Stimulated activated CD8-positive, alpha-beta memory T cell treated with anti-CD3 and anti-CD28 coated beads, Interleukin-2, amount 100 ng/mL, for 1 hour (primary cell): ENCODE data around the gene PSMC5.
"Not testable (repeated sequence)": the region's sequence is repeated elsewhere in the genome, so short reads cannot be mapped to it uniquely, and the experiment has no call there.

ENCODE experiments used
- DNase-seq, 2 donors: peaks; one replicate each; pipeline ENCODE4 v3.0.0-alpha.2; 2020; ENCODE audit warnings: low read depth in 2 of 2

The PSMC5 gene

DNA sequence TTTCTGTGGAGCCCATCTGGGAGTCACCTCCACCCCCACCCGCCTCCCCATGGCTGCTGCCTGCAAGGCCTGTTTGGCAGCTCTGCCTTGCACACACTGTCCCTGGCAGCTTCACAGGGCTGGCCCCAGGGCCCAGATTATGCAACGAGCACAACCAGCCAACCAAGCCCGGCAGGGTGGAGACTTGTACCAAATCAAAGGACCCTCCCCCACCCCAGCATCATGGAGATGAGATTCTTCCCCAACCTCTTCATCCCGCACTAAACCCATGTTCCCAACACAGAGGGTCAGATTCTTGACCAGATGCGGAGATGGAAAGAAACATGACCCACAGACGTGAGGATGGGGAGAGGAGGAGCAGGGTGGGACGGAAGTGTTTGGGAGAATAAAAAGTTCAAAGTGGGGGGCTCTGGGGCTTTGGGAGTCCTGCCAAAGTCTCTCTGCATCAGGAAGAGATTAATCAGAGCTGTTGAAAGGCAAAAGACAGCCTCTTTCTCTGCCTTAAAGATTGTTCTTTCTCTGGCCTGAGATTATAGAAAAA, 11.5 kb downstream of the PSMC5 start:
- no peak for DNase-seq

DNA sequence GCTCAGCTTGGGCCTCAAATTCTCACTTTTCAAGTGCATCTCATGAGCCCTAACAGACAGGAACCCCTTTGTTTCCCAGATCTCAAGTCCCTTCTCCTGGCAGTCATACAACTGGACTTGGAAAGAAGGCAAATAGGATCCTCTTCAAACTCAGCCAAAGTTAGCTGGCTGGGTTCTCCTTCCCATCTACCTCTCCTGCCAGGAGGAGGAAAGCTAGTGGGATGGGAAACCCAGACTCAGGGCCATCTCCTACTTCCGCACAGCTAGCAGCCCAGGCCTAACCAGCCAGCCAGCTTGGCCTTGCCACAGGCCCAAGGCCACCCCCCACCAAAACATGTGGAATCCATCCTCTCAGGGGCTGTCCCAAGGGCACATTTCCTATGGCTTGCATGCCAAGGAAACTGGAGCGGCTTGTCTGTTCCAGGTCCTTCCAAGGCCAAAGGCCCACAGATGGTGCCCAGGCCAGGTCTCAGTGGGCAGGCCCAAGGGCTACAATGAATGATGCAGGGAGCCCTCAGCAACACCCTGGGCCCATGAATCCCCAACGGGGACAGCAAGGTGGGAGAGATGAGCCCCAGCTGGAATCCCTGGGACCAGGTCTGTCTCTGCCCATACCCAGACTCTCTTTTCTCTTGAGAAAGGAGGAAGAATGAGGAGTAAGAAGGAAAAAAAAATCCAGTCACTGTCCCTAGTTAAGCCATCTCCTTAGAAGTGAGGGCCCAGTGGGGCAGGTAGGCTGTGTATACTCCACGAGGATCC, 13.5 kb downstream of the PSMC5 start:
- no peak for DNase-seq

DNA sequence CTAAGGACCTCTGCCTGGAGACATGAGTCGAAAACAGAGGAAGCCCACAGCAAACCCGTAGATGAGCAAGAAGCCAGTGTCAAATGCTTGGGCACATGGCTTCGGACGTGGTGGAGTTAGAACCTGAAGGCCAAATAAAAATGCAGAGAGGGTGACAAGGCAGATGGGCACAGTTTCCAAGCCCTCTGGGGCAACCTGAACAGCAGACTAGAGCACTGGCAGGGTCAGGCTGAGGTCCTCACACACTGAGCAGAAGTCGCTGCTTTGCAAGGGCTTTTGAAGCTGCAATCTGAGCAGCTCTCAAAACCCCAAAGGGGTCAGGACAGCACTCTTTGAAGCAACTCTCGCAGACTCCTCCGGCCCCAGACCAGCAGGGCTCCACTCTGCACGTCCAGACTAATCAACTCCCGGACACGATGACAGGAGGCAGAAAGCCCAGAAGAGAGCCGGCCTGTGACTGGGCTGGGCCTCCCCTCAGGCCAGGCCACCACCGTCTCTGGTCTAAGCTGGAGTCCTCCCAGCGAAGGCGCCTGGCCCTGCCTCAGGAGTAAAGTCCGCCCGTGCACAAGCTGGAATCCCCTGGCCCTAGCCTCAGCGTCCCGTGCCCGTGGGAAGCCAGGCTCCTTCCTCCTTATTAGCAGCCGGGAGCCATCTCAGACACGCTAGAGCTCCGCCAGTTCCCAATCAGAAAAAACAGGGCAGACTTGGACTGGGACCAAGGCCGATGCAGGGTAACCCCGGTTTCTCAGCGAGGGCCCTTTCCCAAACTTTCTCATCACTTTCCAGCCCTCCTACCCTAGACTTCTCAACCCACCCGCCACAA, 14.3 kb downstream of the PSMC5 start:
- no peak for DNase-seq

DNA sequence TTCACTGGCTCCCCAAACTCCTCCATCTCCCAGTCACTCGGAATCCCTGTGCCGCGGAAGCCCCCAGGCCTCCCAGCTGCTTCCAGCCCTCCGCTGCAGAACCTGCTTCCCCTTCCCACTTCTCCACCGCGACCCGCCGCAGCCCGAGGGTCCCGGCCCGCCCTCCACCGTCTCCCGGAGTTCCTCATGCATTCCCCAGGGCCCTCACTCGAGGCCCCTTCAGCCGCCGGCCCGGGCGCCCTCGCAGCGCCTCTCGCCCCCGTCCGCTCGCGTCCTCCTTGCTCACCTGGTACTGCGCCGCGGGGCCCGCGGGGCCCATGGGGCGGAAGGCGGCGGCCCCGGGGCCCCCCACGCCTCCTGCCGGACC, 14.9 kb downstream of the PSMC5 start:
- DNase-seq, result no peak

DNA sequence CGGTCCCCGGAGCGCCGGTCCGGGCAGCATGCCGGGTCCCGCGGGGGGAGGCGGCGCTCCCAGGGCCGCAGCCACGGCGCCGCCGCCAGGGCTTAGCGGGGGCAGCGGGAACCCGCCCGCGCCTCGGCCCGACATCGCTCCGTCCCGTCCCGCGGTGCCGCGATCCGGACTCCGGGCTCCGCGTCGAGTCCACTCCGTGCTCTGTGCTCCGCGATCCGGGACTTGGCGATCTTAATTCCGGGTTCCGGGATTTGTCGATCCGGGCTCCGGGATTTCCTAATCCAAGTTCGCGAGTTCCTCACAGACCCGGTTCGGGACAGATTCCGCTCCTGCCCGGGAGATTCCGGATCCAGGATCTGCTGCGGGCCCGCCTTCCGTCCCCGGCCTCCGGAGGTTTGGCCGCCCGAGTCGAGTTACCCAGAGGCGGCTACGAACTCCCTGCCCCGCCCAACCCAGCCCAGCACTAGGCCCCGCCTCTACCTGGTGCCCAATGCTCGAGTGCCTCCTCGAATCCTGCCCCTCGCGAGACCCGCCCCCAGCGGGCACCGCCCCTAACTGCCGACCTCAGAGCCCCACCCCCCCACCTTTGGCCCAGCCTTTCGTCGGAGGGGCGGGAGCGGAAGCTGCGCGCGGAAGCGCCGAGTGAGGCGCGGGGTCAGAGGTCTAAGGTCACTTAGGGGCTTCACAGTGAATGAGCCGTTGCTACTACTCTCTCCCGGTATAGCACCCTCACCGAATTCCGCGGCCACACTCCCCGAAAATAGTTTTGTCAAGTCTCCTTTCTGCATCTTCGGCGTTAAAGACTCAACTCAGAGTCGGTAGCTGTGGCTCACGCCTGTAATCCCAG, 15.5 kb downstream of the PSMC5 start, which contains the start of gene SMARCD2:
Gene SMARCD2, minus strand, starts transcription at position 146 of the 847 bp plus-strand sequence. Its CDS starts 11 bp downstream, at position 135.
- peak; percentile 98 for DNase-seq

DNA sequence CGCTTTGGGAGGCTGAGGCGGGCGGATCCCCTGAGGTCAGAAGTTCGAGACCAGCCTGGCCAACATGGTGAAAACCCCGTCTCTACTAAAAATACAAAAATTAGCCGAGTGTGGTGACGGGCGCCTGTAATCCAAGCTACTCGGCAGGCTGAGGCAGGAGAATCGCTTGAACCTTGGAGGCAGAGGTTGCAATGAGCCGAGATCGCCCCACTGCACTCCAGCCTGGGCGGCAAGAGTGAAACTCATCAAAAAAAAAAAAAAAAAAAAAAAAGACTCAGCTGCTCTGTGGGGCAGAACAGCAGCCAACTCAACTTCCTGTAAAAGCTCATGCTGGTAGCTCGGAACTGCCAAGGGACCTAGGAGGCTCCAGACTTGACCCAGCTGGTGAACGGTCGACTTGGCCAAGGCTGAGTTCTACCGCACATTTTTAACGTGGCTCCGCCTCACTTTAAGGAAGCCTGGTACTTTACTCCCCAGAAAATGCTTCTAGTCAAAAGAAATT, 16.2 kb downstream of the PSMC5 start:
- DNase-seq, result not testable (repeated sequence)

DNA sequence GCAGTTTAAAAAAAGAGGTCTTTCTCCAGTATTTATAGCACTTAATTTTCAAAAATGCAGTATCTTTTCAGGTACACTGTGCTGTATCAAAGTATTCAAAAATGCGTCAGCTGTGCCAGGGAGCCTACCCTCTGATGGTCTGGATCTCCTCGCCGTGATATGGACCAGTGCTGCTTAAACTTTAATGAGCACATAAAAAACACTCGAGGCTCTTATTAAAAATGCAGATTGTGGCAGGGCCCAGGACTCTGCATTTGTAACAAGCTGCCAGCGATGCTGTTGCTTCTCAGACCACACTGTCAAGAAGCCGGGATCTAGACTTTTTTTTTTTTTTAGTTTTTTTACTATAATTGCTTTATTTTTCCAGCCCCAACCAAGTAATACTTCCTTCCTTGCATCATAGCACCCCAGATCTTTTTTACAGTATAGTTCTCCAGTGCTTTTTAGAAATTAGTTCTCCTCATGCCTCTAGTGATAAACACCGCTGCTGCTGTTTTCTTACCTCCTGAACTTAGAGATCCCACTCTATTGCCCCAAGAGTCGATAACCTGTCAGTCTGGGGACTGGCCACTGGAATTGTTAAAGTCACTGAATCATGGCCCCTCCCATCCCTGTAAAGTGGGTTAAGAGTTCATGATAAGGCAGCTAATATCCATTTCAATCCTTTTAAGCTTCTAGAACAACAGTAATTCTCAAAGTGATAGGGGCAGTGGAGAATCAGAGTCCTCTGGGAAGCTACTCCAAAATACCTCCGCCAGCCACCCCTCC, 16.9 kb downstream of the PSMC5 start:
- DNase-seq, result no peak

DNA sequence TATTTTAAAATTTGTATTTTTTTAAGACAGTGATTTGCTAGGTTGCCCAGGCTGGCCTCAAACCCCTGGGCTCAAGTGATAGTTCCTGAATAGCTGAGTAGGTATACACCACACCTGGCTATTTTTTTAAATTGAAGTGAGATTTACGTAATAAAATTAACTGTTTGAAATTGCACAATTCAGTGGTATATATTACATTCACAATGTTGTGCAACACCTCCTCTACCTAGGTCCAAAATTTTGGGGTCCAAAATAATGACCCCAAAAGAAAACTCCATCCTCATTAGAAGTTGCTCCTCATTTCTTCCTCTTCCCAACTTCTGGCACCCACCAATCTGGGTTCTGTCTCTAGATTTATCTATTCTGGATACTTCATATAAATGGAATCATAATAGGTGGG, 18.3 kb downstream of the PSMC5 start:
- DNase-seq, result no peak

DNA sequence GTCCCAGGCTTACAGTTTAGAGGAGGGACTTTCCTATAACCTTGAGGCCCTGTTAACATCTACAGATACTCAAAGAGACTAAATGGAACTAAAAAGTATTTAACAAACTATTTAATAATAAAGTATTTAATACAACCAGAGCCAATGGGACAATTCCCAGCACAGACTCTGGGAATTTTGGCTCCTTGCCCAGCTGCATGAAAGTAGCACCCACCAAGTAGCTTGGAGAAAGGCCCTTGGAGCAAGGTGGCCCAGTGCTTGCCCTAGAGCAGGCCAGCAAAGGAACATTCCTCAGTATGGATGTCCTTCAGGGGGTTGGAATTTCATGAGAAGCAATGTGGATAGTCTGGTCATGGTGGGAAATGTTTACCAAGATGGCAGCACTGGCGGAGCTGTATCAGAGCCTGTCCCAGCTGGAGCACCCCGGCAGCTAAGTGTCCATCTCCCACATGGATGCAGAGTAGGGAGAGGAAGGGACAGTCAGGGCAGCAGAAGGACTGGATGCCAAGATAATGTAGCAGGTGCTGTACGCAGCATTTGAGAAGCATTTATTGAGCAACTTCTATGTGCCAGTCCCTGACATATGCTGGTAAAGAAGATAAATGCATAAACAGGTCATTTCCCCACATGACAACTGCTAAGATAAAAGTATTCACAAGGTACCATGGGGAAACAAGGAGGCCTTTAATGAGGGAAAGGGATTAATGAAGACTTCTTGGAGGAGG, 20.5 kb downstream of the PSMC5 start:
- no peak for DNase-seq

DNA sequence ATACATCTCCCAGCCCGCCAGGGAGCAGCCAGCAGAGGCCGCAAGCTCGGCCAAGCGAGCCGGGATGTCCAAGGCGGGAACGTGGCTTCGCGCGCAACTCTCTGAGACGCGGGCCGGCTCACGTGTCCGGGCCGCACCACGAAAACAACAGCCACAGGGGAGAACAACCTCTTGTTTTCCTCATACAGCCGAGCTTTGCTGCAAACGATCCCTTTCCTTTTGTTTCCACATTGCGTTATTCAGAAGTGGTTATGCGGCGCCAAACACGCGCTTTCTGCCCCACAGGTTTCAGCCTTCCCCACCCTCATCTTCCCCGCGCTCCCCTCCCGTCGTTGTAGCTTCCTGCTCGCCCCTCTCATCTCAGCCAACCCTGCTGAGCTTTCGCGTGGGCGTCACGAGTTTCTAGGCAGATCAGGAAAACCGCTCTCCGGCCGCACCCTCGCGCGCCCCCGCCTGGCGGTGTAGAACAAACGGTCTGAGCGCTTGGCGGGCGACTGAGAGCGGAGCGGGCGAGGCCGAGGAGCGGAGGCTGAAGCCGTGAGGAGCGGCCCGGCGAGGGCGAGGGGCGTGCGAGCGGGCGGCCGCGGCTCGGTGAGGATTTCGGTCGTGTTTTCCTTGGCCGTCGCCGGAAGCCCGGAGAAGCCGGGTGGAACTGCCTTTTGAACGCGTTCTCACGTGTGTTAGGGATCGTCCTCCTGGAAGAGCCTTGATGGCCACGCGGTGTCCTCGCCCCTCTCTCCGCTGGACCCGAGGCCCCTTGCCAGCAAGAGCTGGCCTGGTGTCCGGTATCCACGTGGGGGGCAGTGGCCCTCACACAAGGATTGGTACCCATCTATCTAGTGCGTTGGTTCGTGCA, 21.8 kb downstream of the PSMC5 start:
- DNase-seq, result peak; percentile 90 to 91

DNA sequence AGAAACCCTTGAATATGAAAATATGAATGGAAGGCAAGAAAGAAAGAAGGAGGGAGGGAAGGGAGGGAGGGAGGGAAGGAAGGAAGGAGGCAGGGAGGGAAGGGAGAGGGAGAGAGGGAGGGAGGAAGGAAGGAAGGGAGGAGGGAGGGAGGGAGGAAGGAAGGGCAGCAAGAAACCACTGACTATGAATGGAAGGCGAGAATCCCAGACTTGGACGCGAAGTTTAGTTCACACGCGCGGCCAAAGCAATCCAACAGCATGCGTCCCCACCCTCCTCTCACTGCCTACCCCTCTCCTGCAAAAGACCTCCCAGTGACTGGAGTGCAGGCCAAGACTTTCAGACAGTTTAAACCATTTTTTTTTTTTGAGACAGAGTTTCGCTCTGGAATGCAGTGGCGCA, 23.2 kb downstream of the PSMC5 start:
- DNase-seq, result no peak

DNA sequence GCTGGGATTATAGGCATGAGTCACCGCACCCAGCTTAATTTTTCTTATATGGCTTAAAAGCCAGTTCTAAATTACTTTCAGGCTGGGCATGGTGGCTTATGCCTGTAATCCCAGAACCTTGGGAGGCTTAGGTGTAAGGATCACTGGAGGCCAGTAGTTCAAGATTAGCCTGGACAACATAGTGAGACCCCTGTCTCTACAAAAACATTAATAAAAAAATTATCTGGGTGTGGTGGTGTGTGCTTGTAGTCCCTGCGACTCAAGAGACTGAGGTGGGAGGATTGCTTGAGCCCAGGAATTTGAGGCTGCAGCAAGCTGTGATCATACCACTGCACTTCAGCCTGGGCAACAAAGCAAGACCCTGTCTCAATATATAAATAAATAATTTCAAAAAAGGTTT, 26.0 kb downstream of the PSMC5 start:
- DNase-seq, result no peak

DNA sequence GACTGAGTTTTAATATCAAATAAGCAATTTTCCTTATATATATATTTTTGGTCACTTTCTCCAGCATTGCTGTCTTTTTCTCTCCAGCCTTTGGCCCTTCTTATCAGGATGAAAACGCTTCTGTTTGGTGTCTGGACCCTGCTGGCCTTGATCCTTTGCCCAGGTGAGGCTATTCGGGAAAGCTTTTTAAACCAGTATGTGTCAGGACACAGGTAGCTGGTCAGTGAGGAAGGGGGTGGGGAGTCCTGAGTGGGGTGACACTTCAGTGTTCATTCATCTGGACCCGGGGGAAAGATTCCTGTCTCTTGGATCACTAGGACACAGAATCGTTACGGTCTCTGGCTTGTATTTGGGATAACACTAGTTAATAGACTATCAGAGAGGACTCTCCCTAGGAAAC, 27.5 kb downstream of the PSMC5 start:
- DNase-seq, result no peak

DNA sequence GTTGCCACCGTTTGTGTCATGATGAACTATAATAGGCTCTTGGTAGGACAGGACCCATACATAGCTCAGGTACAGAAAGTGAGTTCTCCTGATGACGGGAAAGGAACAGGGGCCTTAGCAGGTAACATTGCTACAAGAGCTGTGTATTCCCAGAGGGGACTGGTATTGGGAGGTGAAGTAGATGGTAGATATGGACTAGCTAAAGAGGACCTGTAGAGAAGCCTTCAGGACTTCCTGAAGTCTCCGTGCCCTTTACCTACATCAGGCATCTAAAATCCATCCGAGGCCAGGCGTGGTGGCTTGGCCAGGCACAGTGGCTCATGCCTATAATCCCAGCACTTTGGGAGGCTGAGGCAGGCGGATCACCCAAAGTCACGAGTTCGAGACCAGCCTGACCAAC, 28.0 kb downstream of the PSMC5 start:
- no peak for DNase-seq

DNA sequence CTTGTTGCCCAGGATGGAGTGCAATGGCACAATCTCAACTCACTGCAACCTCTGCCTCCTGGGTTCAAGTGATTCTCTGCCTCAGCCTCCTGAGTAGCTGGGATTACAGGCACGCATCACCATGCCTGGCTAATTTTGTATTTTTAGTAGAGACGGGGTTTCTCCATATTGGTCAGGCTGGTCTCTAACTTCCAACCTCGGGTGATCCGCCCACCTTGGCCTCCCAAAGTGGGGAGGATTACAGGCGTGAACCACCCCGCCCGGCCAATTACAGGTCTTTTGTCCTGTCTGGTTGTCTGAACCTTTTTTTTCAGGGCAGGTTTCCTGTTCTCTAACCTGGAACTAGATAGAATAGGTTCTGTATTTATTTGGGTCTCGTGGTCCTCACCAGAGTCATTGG, 29.2 kb downstream of the PSMC5 start:
- DNase-seq, result not testable (repeated sequence)

DNA sequence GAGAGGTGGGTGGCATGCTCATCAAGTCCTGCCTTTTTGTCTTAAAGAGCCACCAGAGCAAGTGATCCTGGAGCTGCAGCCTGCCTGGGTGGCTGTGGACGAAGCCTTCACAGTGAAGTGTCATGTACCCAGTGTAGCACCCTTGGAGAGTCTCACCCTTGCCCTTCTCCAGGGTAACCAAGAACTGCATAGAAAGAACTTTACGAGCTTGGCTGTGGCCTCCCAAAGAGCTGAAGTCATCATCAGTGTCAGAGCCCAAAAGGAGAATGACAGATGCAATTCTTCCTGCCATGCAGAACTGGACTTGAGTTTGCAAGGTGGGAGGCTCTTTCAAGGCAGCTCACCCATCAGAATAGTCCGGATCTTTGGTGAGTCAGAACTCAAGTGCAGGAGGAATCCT, 32.0 kb downstream of the PSMC5 start:
- no peak for DNase-seq

DNA sequence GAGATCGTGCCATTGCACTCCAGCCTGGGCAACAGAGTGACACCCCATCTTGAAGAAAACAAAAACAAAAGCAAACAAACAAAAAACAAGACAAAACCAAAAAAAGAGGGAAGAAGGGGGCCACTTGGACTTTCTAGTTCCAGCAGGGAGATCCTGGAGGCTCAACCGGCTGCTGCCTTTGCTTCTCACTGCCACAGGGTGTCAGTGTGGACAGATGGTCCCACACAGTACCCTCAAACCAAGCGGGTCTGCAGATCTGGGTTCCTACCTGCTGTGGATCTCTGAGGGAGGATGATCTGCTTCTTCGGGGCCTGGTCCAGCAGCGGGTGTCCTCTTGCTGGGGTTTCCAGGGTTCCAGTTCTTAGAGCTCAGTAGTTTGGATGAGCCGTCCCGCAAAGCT, 39.4 kb downstream of the PSMC5 start:
- not testable (repeated sequence) for DNase-seq

DNA sequence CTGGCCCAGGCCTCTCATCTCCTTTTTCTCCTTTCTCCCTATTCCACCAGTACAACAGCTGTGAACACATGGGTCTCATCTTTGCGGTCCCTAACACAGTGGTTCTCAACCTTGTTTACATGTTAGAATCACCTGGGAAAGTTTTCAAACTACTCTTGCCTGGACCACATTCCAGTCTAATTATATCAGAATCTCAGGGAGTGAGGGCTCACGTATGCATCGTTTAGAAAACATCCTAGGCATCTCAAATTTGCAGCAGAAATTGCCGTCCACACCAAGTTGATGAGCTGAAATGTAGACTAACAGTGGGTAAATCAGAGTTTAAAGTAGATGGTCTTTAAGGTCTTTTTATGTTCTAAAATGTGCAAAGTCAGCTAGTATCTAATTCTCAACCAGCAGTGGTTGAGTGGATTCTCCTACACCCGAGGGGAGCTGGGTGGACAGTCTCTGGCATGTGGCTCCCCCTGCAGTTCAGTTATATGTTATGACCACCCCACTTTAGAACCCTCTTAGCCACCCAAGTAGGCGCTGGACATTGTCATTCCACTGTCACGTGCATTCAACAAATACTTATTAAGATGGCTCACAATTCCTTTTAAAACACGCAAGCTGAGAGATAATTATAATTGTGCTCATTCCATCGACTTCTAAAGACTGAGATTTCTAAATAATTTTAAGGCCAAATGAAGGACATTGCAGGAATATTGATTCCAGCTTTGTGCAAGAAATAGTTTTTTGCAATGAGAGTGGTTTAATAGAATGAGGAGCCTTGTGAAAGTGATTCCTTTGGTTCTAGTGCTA, 42.5 kb downstream of the PSMC5 start:
- DNase-seq, result not testable (repeated sequence)

DNA sequence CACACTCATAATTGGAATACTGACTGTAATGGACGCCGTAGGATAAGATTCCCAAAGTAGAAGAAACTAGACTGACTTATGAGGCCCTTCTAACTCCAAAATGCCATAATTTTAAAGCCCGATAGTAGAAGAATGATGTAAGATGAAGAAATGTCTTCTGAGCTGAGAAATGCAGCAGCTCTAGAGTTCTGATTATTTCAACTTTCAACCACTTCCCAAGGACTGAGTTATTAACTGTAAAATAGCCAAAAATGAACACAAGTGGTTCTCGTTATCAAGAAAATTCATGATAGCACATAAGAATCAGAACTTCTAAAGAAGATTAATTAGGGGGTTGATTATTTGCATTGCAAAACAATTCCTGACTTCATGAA, 43.0 kb downstream of the PSMC5 start:
- not testable (repeated sequence) for DNase-seq
